Measurements from ENCODE around the gene CBX4.

DNA sequence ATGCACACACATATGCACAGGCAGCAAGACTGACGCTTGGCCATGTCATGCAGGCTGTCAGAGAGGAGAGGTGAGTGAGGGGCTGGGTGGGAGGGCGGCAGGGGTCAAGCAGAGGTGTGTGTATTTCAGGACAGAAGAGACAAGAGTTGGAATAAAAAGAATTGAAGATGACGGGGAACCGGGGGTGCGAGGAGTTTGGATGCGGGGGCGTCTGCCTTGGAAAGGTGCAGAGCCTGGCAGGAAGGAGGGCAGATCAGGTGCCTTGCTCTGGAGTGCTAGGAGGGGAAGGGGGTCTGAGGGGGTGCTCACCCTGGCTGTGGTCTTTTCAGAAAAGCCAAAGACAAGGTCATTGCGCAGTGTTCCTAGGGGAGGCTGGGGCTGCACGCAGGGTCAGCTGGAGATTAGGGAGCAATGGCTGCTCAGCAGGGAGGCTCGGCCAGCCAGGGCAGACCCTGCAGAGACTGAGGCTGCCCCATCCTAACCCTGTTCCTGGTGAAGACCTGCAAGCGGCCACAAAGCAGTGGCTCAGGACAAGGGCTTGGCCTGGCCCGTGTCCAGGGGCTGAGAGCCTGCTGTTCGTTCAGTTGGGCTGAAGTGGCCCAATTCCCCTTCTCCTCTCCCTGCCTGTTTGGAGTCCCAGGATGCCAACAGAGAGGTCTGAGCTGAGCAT lies 23.7 kb upstream of the CBX4 start:
- TF ChIP-seq, protein P1, sequence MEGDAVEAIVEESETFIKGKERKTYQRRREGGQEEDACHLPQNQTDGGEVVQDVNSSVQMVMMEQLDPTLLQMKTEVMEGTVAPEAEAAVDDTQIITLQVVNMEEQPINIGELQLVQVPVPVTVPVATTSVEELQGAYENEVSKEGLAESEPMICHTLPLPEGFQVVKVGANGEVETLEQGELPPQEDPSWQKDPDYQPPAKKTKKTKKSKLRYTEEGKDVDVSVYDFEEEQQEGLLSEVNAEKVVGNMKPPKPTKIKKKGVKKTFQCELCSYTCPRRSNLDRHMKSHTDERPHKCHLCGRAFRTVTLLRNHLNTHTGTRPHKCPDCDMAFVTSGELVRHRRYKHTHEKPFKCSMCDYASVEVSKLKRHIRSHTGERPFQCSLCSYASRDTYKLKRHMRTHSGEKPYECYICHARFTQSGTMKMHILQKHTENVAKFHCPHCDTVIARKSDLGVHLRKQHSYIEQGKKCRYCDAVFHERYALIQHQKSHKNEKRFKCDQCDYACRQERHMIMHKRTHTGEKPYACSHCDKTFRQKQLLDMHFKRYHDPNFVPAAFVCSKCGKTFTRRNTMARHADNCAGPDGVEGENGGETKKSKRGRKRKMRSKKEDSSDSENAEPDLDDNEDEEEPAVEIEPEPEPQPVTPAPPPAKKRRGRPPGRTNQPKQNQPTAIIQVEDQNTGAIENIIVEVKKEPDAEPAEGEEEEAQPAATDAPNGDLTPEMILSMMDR (IDR thresholded peaks at IDR 0.05) = no peak
- TF ChIP-seq POLR2A (IDR thresholded peaks at IDR 0.05) = no peak
- TF ChIP-seq POLR2AphosphoS5 (IDR thresholded peaks at IDR 0.05) = no peak
